Measurements from ENCODE around the gene AQP12B.

AQP12B gene

DNA sequence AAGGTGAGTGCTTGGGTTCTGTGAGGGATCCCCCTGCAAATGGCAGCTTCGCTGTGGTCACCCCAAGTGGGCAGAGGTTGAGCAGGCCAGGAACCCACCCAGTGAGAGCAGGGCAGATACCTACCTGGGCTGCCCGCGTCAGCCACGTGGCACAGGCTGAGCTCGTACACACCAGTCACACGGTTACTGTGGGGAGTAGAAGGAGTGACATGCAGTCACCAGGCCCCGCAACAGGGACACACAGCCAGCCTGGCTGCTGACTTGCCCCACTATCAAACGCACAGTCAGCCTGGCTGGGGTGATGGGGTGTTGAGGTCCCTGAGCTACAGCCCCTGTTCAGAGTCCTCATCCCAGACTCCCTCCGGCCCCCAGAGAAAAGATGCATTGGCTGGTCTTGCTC is 41.2 kb upstream of the AQP12B start:
- H3K9me3 ChIP-seq (ENCODE audit: insufficient read depth, low read length, severe bottlenecking): no peaks in the 10 kb centered on the region
- H4K20me1 ChIP-seq (ENCODE audit: insufficient read depth, low read length): peaks cover 14% of the 10 kb centered on the region
- H3K27me3 ChIP-seq (ENCODE audit: insufficient read depth, low read length, poor library complexity): no peaks in the 10 kb centered on the region
- no peak overlapping the region for H3K9ac ChIP-seq (ENCODE audit: low read depth, low read length)
- TF ChIP-seq EZH2 (IDR thresholded peaks at IDR 0.05; ENCODE audit: borderline replicate concordance, low read depth, low read length, severe bottlenecking): no peak
- TF ChIP-seq, protein P1, sequence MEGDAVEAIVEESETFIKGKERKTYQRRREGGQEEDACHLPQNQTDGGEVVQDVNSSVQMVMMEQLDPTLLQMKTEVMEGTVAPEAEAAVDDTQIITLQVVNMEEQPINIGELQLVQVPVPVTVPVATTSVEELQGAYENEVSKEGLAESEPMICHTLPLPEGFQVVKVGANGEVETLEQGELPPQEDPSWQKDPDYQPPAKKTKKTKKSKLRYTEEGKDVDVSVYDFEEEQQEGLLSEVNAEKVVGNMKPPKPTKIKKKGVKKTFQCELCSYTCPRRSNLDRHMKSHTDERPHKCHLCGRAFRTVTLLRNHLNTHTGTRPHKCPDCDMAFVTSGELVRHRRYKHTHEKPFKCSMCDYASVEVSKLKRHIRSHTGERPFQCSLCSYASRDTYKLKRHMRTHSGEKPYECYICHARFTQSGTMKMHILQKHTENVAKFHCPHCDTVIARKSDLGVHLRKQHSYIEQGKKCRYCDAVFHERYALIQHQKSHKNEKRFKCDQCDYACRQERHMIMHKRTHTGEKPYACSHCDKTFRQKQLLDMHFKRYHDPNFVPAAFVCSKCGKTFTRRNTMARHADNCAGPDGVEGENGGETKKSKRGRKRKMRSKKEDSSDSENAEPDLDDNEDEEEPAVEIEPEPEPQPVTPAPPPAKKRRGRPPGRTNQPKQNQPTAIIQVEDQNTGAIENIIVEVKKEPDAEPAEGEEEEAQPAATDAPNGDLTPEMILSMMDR (IDR thresholded peaks at IDR 0.05; ENCODE audit: borderline replicate concordance, extremely low read depth, low read length, poor library complexity, severe bottlenecking): no peak
- no peaks in the 10 kb centered on the region for H3K4me1 ChIP-seq (ENCODE audit: insufficient read depth, low read length)
- no peak overlapping the region for H3K4me2 ChIP-seq (ENCODE audit: insufficient read depth, low read length)
- H2AFZ ChIP-seq (ENCODE audit: low read depth, low read length): no peak overlapping the region
- no peaks in the 10 kb centered on the region for H3K36me3 ChIP-seq (ENCODE audit: insufficient read depth, low read length)
- no peaks in the 10 kb centered on the region for H3K79me2 ChIP-seq (ENCODE audit: insufficient read depth, low read length)
- no peak for DNase-seq
- no peak overlapping the region for H3K27ac ChIP-seq (ENCODE audit: low read length)
- no peak overlapping the region for H3K4me3 ChIP-seq (ENCODE audit: low read depth in 1 of 2, low read length in 2 of 2)
- no peak for ATAC-seq (ENCODE audit: insufficient read depth, low read depth)

DNA sequence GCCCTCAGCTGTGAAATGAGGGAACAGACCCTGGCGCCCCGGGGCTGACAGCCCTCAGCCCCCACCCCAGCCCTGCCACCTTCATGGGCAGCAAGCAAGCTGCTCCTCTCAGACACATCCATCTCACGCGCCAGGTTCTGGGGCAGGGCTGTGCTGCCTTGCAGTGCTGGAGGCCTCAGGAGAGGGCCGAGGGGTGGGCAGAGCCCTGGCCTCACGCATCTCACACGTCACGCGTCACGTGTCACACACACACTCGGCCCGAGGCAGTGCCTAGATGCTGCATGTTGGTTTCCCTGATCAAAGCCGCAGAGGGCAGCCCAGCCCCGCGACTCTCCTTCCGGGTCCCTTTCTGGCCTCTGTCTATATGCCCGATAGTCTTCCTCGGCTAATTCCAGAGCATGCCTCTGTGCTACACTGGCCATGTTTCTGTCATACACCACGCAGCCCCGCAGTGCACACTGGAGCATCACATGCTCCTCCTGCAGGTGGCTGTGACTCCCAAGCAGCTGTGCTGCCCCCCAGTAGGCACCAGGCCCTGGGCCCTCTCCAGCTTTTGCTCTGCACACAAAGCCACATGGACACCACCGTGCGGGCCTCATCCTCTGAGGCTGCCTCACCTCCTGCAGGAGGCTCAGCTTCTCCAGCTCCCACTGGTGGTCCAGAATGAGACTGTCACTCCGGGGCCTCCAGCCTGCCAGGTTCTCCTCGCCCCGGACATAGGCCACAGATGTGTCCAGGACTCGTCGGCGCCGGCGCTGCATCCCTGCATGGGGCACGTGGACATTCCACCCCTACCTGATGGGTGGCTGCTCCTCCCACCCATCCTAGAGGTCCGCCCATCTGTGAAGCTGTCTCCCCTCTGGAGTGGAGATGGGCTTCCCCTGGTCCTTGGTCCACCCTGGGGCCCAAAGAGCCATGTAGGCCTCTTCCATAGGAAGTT is 40.4 kb upstream of the AQP12B start:
- TF ChIP-seq, protein P1 (IDR thresholded peaks at IDR 0.05; ENCODE audit: borderline replicate concordance, extremely low read depth, low read length, poor library complexity, severe bottlenecking): no peak
- no peak for TF ChIP-seq EZH2 (IDR thresholded peaks at IDR 0.05; ENCODE audit: borderline replicate concordance, low read depth, low read length, severe bottlenecking)
- no peaks in the 10 kb centered on the region for H3K9me3 ChIP-seq (ENCODE audit: insufficient read depth, low read length, severe bottlenecking)
- ATAC-seq (ENCODE audit: insufficient read depth, low read depth): no peak
- H2AFZ ChIP-seq (ENCODE audit: low read depth, low read length): no peak overlapping the region
- H3K4me1 ChIP-seq (ENCODE audit: insufficient read depth, low read length): no peaks in the 10 kb centered on the region
- DNase-seq: no peak
- H3K27ac ChIP-seq (ENCODE audit: low read length): no peak overlapping the region
- no peak overlapping the region for H3K4me2 ChIP-seq (ENCODE audit: insufficient read depth, low read length)
- no peaks in the 10 kb centered on the region for H3K27me3 ChIP-seq (ENCODE audit: insufficient read depth, low read length, poor library complexity)
- H3K9ac ChIP-seq (ENCODE audit: low read depth, low read length): no peak overlapping the region
- H3K79me2 ChIP-seq (ENCODE audit: insufficient read depth, low read length): no peaks in the 10 kb centered on the region
- no peaks in the 10 kb centered on the region for H3K36me3 ChIP-seq (ENCODE audit: insufficient read depth, low read length)
- H3K4me3 ChIP-seq (ENCODE audit: low read depth in 1 of 2, low read length in 2 of 2): no peak overlapping the region
- 0 out of 2 replicates have a peak, but pooled peaks cover 13% of the 10 kb centered on the region for H4K20me1 ChIP-seq (ENCODE audit: insufficient read depth, low read length)

DNA sequence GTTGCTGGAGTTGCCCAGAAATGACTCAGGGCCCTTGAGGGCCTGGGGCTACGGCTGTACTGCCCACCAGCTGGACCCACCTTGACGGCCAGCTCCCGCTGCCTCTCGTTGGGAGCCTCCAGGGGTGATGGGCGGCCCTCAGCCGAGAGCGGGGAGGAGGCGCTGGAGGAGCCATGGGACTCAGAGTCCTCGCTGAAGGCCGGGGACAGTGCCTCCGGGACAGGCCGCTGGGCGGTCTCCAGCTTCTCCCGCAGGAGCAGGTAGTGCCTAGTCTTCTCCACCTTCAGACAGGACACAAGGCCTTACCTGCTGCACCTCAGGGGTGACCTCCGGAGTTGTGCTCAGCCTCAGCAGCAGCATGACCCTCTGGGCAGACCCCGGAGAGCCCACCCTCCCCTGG is 39.7 kb upstream of the AQP12B start:
- H2AFZ ChIP-seq (ENCODE audit: low read depth, low read length): no peak overlapping the region
- H3K27ac ChIP-seq (ENCODE audit: low read length): no peak overlapping the region
- peaks cover 17% of the 10 kb centered on the region; the same call in 1 of the 2 replicates for H4K20me1 ChIP-seq (ENCODE audit: insufficient read depth, low read length)
- H3K79me2 ChIP-seq (ENCODE audit: insufficient read depth, low read length): no peaks in the 10 kb centered on the region
- H3K27me3 ChIP-seq (ENCODE audit: insufficient read depth, low read length, poor library complexity): no peaks in the 10 kb centered on the region
- ATAC-seq (ENCODE audit: insufficient read depth, low read depth) (no peak), DNase-seq (no peak)
- no peak overlapping the region for H3K4me3 ChIP-seq (ENCODE audit: low read depth in 1 of 2, low read length in 2 of 2)
- no peak overlapping the region for H3K9ac ChIP-seq (ENCODE audit: low read depth, low read length)
- no peaks in the 10 kb centered on the region for H3K9me3 ChIP-seq (ENCODE audit: insufficient read depth, low read length, severe bottlenecking)
- no peak overlapping the region for H3K4me2 ChIP-seq (ENCODE audit: insufficient read depth, low read length)
- H3K36me3 ChIP-seq (ENCODE audit: insufficient read depth, low read length): no peaks in the 10 kb centered on the region
- H3K4me1 ChIP-seq (ENCODE audit: insufficient read depth, low read length): no peaks in the 10 kb centered on the region
- TF ChIP-seq, protein P1 (IDR thresholded peaks at IDR 0.05; ENCODE audit: borderline replicate concordance, extremely low read depth, low read length, poor library complexity, severe bottlenecking): no peak
- TF ChIP-seq EZH2 (IDR thresholded peaks at IDR 0.05; ENCODE audit: borderline replicate concordance, low read depth, low read length, severe bottlenecking): no peak
